Measurements from ENCODE around the gene DHTKD1.
"Not testable (repeated sequence)": the region's sequence is repeated elsewhere in the genome, so short reads cannot be mapped to it uniquely, and the experiment has no call there.

The DHTKD1 gene

DNA sequence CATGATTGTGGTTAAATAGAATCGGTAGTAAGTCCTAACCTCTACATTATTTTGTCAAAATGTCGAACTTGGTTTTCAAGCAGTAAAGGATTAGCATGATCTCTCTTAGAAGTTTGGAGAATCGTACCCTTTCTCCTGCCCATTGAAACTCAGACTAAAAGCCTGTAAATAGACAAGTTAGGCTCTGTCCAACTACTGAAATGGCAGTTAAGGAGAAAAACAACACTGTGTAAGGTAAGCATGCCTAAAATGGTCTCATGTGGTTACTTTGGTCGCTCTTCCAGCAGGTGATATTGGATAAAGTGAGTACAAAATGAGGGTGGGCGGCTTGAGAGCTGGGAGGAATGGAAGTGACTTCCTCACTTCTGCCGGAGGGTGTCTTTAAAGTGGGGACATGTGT, 85.8 kb downstream of the DHTKD1 start:
- DNase-seq: no peak

DNA sequence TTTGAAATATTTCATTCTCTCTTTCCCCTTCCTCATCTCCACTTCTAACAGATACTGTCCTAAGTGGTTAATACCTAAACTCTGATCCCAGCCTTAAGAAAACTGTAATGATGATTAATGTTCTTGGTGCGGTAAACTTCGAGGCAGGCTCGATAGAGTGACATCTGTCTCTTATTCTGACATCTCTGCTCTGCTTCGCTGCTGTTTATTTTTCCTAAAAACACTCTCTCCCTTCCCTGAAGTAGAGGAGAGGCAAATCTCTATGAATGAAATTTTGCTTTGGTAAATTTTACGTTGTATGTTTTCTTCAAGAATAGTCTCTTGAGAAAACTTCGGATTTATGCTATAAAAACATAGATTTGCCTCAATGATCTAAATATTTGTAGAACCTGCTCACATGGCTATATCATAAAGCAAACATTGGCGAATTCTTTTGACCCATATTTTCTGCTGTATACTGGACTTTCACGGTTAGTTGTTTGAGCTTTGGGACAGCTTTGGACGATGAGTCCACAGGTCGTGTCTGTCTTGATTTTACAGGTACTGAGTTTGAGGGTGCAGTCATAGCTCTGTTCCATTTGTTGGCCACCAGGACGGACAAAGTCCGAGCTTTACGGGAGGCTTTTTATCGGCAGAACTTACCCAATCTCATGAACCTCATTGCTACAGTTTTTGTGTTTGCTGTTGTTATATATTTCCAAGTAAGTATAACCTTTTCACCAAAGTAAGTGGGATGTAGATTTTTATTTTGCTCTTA, 87.8 kb downstream of the DHTKD1 start:
- no peak for DNase-seq

DNA sequence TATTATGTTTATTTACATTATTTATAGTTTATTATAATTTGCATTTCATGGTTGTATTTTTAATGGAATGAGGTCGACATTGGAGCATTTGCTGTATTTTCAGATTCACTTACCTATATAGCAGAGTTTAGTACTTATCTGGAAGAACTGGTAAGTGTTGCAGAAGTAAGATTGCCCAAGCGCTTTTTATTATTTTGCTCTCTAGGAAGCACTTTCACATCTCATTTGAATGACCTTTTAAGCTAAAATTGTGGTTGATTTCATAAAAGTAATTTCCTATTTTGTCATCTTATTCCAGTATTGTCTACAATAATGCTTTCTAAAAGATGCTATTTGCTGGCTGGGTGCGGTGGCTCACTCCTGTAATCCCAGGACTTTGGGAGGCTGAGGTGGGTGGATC, 89.4 kb downstream of the DHTKD1 start:
- no peak for DNase-seq

DNA sequence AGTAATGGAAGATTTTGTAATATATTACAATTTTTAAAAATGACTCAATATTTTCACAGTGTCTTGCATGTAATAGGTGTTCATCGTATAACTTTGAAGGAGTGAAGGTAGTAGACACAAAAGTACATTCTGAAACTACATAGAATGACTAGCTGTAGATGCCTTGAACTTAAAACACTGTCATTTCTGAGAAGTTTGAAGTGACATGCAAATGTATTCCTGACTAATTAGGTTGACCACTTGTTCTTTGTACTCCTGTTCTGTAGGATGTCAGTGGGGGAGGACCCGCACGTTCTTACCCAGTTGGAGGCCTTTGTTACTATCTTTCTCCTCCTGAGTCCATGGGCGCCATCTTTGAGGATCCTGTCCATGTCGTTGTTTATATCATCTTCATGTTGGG, 91.9 kb downstream of the DHTKD1 start:
- DNase-seq: no peak

DNA sequence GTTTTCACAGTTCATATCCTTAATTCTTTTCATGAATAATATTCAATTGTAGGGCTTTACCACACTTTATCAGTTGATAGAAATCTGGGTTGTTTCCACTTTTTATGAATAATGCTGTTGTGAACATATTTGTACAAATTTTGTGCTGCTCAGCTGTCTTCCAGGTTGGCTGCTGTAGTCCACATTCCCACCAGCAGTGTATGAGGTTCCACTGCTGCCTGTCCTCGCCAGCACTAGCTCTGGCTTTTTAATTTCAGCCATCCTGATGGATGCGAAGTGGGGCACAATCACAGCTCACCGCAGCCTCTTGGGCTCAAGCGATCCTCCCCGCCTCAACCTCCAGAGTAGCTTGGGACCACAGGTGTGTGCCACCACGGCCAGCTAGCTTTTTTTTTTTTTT, 94.2 kb downstream of the DHTKD1 start:
- DNase-seq: no peak

DNA sequence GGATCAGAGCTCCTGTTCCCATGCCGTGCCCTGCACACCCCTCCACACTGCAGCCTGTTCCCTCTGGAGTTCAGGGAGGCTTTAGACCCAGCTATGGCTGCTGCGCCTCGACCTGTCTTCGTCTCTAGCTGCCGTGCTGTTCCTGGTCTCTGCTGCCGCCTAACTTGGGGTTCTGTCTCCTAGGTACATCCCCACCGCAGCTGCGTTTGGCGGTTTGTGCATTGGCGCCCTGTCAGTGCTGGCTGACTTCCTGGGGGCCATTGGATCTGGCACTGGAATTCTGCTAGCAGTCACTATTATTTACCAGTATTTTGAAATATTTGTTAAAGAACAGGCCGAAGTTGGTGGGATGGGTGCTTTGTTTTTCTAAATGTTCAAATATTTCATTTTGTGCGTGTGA, 95.3 kb downstream of the DHTKD1 start:
- DNase-seq: no peak

DNA sequence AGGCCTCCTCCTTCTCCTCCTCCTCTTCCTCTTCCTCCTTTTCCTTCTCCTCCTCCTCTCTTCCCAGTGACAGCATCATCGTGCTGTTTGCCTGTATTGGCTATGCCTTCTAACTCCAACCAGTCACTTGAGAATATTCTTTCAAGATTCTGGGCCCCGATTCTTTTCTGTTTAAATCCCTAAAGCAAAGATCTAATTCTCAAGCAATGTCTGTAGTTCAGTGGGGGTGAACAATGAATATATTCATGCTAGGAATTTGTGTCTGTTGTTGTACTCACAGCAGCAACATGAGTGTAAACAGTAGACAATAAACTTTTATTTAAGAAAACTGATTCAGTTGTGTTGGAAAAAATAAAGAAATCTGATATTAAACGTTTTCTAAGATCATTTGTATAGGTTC, 96.3 kb downstream of the DHTKD1 start:
- DNase-seq: no peak

DNA sequence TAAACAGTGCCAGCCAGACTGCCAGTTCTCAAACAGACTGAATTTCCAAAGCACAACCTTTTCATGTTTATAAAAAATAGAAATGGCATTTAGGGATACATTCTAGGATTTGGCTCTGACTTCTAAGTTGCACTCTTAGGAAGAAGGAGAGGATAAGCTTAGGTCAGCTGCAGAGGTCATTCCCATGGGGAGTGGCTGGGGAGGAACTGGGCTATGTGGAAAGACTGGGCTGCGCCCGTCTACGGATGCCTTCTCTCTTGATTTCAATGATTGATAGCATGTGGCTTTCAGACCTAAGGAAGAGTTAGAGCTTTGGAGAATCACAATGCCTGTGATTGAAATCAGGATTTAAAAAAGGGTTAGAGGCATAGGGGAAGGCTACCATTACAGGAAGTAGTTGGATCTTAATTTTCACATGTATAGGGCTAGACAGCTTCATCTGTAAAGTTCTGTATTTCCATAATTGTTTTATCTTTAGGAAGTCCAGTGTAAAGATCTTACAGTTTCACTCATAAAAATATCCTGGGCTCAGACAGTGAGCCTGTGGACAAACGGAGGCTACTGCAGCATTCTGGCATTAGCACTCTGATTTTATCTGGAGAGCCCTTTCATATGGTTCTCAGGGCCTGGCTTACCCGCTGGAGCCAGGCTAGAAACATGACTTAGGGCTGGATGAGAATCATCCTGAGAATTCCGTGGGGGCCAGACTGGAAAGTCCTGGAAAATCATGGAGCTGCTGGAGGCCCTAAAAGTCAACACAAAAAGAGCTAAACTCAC, 97.4 kb downstream of the DHTKD1 start:
- no peak for DNase-seq

DNA sequence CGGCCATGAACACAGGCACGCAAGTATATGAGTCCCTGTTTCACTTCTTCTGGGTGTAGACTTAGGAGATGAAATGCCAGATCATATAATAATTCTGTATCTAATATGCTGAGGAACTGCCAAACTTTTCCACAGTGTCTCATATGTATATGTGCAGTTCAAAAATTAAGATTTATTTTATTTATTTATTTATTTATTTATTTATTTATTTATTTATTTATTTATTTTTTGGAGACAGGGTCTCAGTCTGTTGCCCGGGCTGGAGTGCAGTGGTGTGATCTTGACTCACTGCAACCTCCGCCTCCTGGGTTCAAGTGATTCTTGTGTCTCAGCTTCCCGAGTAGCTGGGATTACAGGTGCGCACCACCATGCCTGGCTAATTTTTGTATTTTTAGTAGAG, 102.8 kb downstream of the DHTKD1 start:
- DNase-seq: not testable (repeated sequence)
